Endothelial cell (in vitro differentiated cells): Measurements from ENCODE around the gene AGER. TPM values are rescaled to one million over a fixed set of nuclear protein-coding genes. Genes with fewer than 3 reads are reported as not detected.

Experiments
- DNase-seq: peaks from one replicate; pipeline ENCODE4 v3.0.0; 2021; ENCODE audit warnings: low spot score
- H3K27ac Mint-ChIP-seq: one replicate; pipeline ENCODE4 v1.8.0; 2021; ENCODE audit warnings: mixed read lengths, inconsistent platforms; ENCODE audit not compliant: unreplicated experiment
- H3K27me3 Mint-ChIP-seq: one replicate; pipeline ENCODE4 v1.8.0; 2021; ENCODE audit warnings: mild to moderate bottlenecking, moderate library complexity, mixed read lengths, inconsistent platforms; ENCODE audit not compliant: unreplicated experiment
- H3K36me3 Mint-ChIP-seq: one replicate; pipeline ENCODE4 v1.8.0; 2021; ENCODE audit warnings: mild to moderate bottlenecking, low read depth, mixed read lengths, inconsistent platforms; ENCODE audit not compliant: unreplicated experiment
- H3K4me1 Mint-ChIP-seq: one replicate; pipeline ENCODE4 v1.8.0; 2021; ENCODE audit warnings: mild to moderate bottlenecking, mixed read lengths, inconsistent platforms; ENCODE audit not compliant: unreplicated experiment
- H3K4me3 Mint-ChIP-seq: one replicate; pipeline ENCODE4 v1.8.0; 2021; ENCODE audit warnings: mild to moderate bottlenecking, mixed read lengths, inconsistent platforms; ENCODE audit not compliant: unreplicated experiment
- H3K9me3 Mint-ChIP-seq: one replicate; pipeline ENCODE4 v1.8.0; 2021; ENCODE audit warnings: mixed read lengths, inconsistent platforms; ENCODE audit not compliant: unreplicated experiment
- CTCF ChIP-seq: fragments of 200-600 bp; sonication (generic); IDR thresholded peaks from one replicate; pipeline ENCODE4 v1.5.0; 2021; ENCODE audit warnings: antibody characterized with exemption; ENCODE audit not compliant: unreplicated experiment
- total RNA-seq: library from RNA; stranded (reverse); fragmentation: NEBNext Ultra II Directional; extraction: Animal tissue kit (Norgen Biotek cat#: 25700); gene quantifications from one replicate; pipeline ENCODE4 v1.2.1, GENCODE V29; 2021; ENCODE audit not compliant: unreplicated experiment

Gene AGER
- total RNA-seq, 1 donor from 2014 or later, result 42.2 TPM

- Mint-ChIP-seq H3K27me3 (peaks cover 16% of the 10 kb centered on the region), H3K9me3 (no peaks in the 10 kb centered on the region), H3K36me3 (peaks cover 12% of the 10 kb centered on the region), H3K4me3 (peak within 1 kb of the TSS; percentile 65), H3K27ac (peak within 1 kb of the TSS; percentile 97), H3K4me1 (peaks cover 63% of the 10 kb centered on the region)
- no peak for TF ChIP-seq CTCF
- DNase-seq, result peak; percentile 52
Observed at GRCh38 chr6:32192608-32193039, 8.6 kb upstream of the AGER start, which contains the start of gene GPSM3. Gene GPSM3 (minus strand): TSS chr6:32192643. CDS start chr6:32192513, 130 bp downstream.

- Mint-ChIP-seq H3K9me3 (no peaks in the 10 kb centered on the region), H3K4me3 (peak overlapping the region; percentile 59), H3K4me1 (peaks cover 66% of the 10 kb centered on the region), H3K36me3 (peaks cover 17% of the 10 kb centered on the region), H3K27me3 (peaks cover 19% of the 10 kb centered on the region), H3K27ac (peak overlapping the region; percentile 97)
- no peak for TF ChIP-seq CTCF
- DNase-seq, result no peak
Observed at GRCh38 chr6:32191696-32192607, 7.9 kb upstream of the AGER start.

GRCh38 chr6:32190911-32191677, 7.0 kb upstream of the AGER start:
- Mint-ChIP-seq H3K36me3 (peaks cover 25% of the 10 kb centered on the region), H3K27ac (peak overlapping the region; percentile 97), H3K9me3 (no peaks in the 10 kb centered on the region), H3K27me3 (peaks cover 16% of the 10 kb centered on the region), H3K4me3 (peak overlapping the region; percentile 77), H3K4me1 (peaks cover 69% of the 10 kb centered on the region)
- no peak for DNase-seq
- no peak for TF ChIP-seq CTCF

- Mint-ChIP-seq H3K36me3 (peaks cover 30% of the 10 kb centered on the region), H3K27ac (peak within 1 kb of the TSS; percentile 97), H3K27me3 (peaks cover 16% of the 10 kb centered on the region), H3K4me1 (peaks cover 75% of the 10 kb centered on the region), H3K9me3 (no peaks in the 10 kb centered on the region), H3K4me3 (peak within 1 kb of the TSS; percentile 100)
- no peak for TF ChIP-seq CTCF
- DNase-seq, result peak; percentile 58
Observed at GRCh38 chr6:32190054-32190851, 6.2 kb upstream of the AGER start, which contains the start of gene PBX2. Gene PBX2 (minus strand): TSS chr6:32190202. CDS start chr6:32189915, 287 bp downstream.
